HG03378 (cell line): ENCODE results near the gene EP300.
"Not testable (repeated sequence)": the region's sequence is repeated elsewhere in the genome, so short reads cannot be mapped to it uniquely, and the experiment has no call there.

Source experiments
- ATAC-seq: cut with Tn5 transposase; IDR thresholded peaks from one replicate; pipeline ENCODE4 v1.9.1; 2021; ENCODE audit warnings: mild to moderate bottlenecking, moderate library complexity; ENCODE audit not compliant: unreplicated experiment

Gene EP300

GRCh38 chr22:41078931-41079330, 13.5 kb upstream of the EP300 start:
- no peak for ATAC-seq

GRCh38 chr22:41085842-41086241, 6.5 kb upstream of the EP300 start:
- no peak for ATAC-seq

- ATAC-seq, result peak; percentile 42
Measured at GRCh38 chr22:41091132-41092022, 1.0 kb upstream of the EP300 start.

GRCh38 chr22:41092847-41093411, 537 bp downstream of the EP300 start:
- ATAC-seq, result peak; percentile 15

GRCh38 chr22:41094041-41094593, 1.7 kb downstream of the EP300 start:
- no peak for ATAC-seq

GRCh38 chr22:41096391-41096790, 4.0 kb downstream of the EP300 start:
- no peak for ATAC-seq

- no peak for ATAC-seq
Measured at GRCh38 chr22:41096841-41097240, 4.4 kb downstream of the EP300 start.

- ATAC-seq, result no peak
Measured at GRCh38 chr22:41099036-41099435, 6.6 kb downstream of the EP300 start.

- no peak for ATAC-seq
Measured at GRCh38 chr22:41106122-41106968, 14.0 kb downstream of the EP300 start.

GRCh38 chr22:41106969-41107325, 14.6 kb downstream of the EP300 start:
- not testable (repeated sequence) for ATAC-seq

- no peak for ATAC-seq
Measured at GRCh38 chr22:41110968-41111367, 18.6 kb downstream of the EP300 start.

GRCh38 chr22:41116342-41116741, 23.9 kb downstream of the EP300 start:
- no peak for ATAC-seq

- ATAC-seq, result no peak
Measured at GRCh38 chr22:41117127-41117965, 25.0 kb downstream of the EP300 start.

- ATAC-seq, result no peak
Measured at GRCh38 chr22:41123151-41123550, 30.8 kb downstream of the EP300 start.

GRCh38 chr22:41124086-41124485, 31.7 kb downstream of the EP300 start:
- no peak for ATAC-seq

- no peak for ATAC-seq
Measured at GRCh38 chr22:41127451-41127850, 35.1 kb downstream of the EP300 start.

GRCh38 chr22:41128606-41129005, 36.2 kb downstream of the EP300 start:
- ATAC-seq, result no peak

- ATAC-seq, result no peak
Measured at GRCh38 chr22:41132550-41132949, 40.2 kb downstream of the EP300 start.

GRCh38 chr22:41140365-41140957, 48.1 kb downstream of the EP300 start:
- ATAC-seq, result no peak

- not testable (repeated sequence) for ATAC-seq
Measured at GRCh38 chr22:41145921-41146320, 53.5 kb downstream of the EP300 start.
